Astrocyte of the cerebellum (primary cell): Measurements from ENCODE around the gene SLFN12L.

Source experiments
- DNase-seq: peaks from one replicate; pipeline ENCODE4 v3.0.0-alpha.2; 2011; ENCODE audit warnings: low read depth
- H3K4me3 ChIP-seq: 2 replicates; pipeline ENCODE4 v1.5.1; 2011; ENCODE audit warnings: mild to moderate bottlenecking, low read depth, low read length, moderate library complexity
- in situ Hi-C: cut with HindIII; loops from 2 replicates; pipeline ENCODE4 v1.10.0; 2017; ENCODE audit warnings: low sequenced_read_pairs
- TF ChIP-seq, protein P1 (sequence below): IDR thresholded peaks from 2 replicates; pipeline ENCODE4 v1.5.1; 2012; ENCODE audit warnings: low read length, low read depth, moderate library complexity, mild to moderate bottlenecking; ENCODE audit errors: missing control alignments

SLFN12L gene

GRCh38 chr17:35488991-35489390 is 48.5 kb downstream of the SLFN12L start:
- TF ChIP-seq, protein P1, sequence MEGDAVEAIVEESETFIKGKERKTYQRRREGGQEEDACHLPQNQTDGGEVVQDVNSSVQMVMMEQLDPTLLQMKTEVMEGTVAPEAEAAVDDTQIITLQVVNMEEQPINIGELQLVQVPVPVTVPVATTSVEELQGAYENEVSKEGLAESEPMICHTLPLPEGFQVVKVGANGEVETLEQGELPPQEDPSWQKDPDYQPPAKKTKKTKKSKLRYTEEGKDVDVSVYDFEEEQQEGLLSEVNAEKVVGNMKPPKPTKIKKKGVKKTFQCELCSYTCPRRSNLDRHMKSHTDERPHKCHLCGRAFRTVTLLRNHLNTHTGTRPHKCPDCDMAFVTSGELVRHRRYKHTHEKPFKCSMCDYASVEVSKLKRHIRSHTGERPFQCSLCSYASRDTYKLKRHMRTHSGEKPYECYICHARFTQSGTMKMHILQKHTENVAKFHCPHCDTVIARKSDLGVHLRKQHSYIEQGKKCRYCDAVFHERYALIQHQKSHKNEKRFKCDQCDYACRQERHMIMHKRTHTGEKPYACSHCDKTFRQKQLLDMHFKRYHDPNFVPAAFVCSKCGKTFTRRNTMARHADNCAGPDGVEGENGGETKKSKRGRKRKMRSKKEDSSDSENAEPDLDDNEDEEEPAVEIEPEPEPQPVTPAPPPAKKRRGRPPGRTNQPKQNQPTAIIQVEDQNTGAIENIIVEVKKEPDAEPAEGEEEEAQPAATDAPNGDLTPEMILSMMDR = no peak
- H3K4me3 ChIP-seq = no peak overlapping the region
- DNase-seq = no peak
- in situ Hi-C loops = no loop called here

- TF ChIP-seq, protein P1 = no peak
- no peak for DNase-seq
- in situ Hi-C loops = no loop called here
- H3K4me3 ChIP-seq = peak overlapping the region; percentile 41
Observed at GRCh38 chr17:35486920-35487732, 50.4 kb downstream of the SLFN12L start.

DNA sequence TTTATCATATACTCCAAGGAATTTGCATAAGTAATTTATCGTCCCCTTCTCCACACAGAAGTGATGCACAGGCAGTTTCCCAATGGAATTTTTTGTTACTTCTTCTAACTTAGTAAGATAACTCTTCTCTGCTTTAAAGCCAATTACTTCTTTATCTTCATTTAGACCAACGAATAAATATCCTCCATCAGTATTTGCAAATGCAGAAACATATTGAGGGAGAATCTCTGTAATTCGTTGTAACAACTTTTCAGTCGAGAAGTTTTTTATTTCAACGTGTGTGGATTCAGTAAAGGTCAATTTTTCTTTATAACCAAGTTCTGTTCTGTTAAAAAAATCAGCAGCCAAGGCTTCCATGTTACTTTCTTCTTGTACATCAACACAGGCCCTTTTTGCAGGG is 58.2 kb downstream of the SLFN12L start:
- TF ChIP-seq, protein P1 = no peak
- DNase-seq = no peak
- in situ Hi-C loops = no loop called here
- no peak overlapping the region for H3K4me3 ChIP-seq

DNA sequence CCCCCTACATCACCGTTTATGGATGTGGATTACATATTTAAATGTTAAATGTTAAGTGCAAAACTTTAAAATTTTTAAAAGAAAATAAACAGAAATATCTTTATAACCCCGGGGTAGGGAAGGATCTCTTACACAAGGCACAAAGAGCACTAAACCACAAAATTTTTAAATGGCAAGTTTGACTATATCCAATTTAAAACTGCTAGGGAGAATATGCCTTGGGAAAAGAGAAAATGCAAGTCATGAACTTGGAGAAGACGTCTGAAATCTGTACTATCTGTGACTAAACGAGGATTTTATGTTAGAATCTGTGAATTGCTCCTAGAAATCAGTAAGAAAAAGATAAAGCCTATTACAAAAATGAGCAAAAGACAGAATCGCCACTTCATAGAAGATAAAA is 60.2 kb downstream of the SLFN12L start:
- H3K4me3 ChIP-seq = no peak overlapping the region
- no peak for DNase-seq
- in situ Hi-C loops = no loop called here
- TF ChIP-seq, protein P1 = no peak

GRCh38 chr17:35476283-35476820 is 61.1 kb downstream of the SLFN12L start:
- no peak for DNase-seq
- H3K4me3 ChIP-seq = no peak overlapping the region
- in situ Hi-C loops = no loop called here
- TF ChIP-seq, protein P1 = no peak

DNA sequence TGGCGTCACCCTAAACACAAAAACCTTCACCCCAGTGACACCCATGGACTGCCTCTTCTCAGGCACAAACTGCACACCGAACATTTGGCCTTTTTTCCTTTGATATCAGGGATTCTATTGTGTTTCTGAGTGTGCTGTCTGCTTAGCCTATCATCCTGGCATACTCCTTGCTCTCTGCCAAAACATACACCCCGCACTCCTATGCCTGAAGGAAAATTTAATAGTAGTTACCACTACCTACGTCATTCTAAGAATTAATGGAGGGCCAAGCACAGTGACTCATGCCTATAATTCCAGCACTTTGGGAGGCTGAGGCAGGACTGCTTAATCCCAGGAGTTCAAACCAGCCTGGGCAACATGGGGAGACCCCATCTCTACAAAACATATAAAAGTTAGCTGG is 69.0 kb downstream of the SLFN12L start:
- TF ChIP-seq, protein P1 = no peak
- no peak overlapping the region for H3K4me3 ChIP-seq
- in situ Hi-C loops = no loop called here
- DNase-seq = no peak
